Sigmoid colon (tissue), 4 donors: ENCODE measurements around the gene PIM3.

Experiments used
- POLR2A ChIP-seq, 2 donors: fragments of 450-650 bp; IDR thresholded peaks; one replicate each; pipeline ENCODE4 v1.6.1; 2016; ENCODE audit warnings: antibody characterized with exemption in 2 of 2, mild to moderate bottlenecking in 2 of 2, moderate library complexity in 2 of 2
- POLR2AphosphoS5 ChIP-seq, 4 donors: sonication (generic); formaldehyde crosslinking; IDR thresholded peaks; one replicate each; pipeline ENCODE4 v1.6.1; 2017; ENCODE audit warnings: antibody characterized with exemption in 4 of 4
- TF ChIP-seq, protein P1 (sequence below), 4 experiments: fragments of 450-650 bp in 3 of 4; fragments of 200-600 bp in 1 of 4; IDR thresholded peaks; one replicate each; pipeline ENCODE4 v1.5.1; 2016 to 2019; ENCODE audit warnings: antibody characterized with exemption in 4 of 4, mild to moderate bottlenecking in 3 of 4, moderate library complexity in 2 of 4

DNA sequence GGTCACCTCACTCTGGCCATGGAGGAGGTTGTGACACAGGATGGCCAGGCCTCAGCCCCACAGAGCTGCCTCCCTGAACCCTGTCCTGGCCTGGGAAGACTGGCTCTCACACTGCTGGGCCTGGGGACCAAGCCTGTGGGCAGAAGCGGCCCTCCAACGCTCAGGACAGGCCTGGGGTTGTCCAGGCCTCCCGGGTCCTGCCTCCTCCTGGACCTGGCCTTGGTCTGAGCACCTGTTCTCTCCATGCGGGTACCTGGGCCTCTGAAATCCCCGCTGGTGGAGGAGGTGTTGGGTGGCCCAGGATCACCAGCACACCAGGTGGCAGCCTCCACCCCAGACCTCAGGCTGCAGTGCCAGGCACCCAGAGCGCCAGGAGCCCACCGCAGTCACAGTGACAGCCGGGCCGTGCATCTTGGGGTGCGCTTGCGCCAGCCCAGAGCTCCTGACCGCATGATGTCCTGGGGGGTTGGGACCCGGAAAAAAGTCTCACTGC is 16.1 kb upstream of the PIM3 start:
- TF ChIP-seq, protein P1, sequence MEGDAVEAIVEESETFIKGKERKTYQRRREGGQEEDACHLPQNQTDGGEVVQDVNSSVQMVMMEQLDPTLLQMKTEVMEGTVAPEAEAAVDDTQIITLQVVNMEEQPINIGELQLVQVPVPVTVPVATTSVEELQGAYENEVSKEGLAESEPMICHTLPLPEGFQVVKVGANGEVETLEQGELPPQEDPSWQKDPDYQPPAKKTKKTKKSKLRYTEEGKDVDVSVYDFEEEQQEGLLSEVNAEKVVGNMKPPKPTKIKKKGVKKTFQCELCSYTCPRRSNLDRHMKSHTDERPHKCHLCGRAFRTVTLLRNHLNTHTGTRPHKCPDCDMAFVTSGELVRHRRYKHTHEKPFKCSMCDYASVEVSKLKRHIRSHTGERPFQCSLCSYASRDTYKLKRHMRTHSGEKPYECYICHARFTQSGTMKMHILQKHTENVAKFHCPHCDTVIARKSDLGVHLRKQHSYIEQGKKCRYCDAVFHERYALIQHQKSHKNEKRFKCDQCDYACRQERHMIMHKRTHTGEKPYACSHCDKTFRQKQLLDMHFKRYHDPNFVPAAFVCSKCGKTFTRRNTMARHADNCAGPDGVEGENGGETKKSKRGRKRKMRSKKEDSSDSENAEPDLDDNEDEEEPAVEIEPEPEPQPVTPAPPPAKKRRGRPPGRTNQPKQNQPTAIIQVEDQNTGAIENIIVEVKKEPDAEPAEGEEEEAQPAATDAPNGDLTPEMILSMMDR (IDR thresholded peaks at IDR 0.05): no peak
- no peak for TF ChIP-seq POLR2A (IDR thresholded peaks at IDR 0.05)
- TF ChIP-seq POLR2AphosphoS5 (IDR thresholded peaks at IDR 0.05): no peak
